Hematopoietic multipotent progenitor cell treated with erythropoietin and hydrocortisone succinate and interleukin-3 and kit ligand, for 8 days (in vitro differentiated cells): ENCODE measurements around the gene FAM209A.
A peak's percentile ranks its signal among the peaks of the same experiment; 100 is the strongest.
"Not testable (repeated sequence)": the region's sequence is repeated elsewhere in the genome, so short reads cannot be mapped to it uniquely, and the experiment has no call there.

Source experiments
- DNase-seq: peaks from one replicate; pipeline ENCODE4 v3.0.0-alpha.2; 2015

Gene FAM209A, protein sequence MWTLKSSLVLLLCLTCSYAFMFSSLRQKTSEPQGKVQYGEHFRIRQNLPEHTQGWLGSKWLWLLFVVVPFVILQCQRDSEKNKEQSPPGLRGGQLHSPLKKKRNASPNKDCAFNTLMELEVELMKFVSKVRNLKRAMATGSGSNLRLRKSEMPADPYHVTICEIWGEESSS

DNA sequence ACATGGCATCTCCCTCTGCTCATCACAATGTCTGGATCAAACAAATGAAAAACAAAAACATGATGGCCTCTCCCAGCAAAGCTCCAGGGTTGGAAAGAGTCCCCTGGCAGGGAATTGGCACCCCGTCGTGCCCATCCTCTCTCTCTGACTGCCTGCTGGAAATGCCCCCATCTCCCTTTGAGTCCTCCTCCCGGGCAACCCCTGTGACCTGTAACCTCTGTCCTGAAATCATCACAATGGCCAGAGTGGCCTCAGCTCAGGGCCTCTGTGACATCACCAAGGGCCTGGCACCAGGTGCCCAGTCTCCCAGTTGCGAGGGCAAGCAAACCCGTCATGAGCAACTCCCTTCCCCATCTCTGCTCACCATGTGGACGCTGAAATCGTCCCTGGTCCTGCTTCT lies at the start of gene FAM209A:
Gene FAM209A (plus strand): TSS at position 301 of the 400 bp plus-strand sequence. CDS start 65 bp downstream, at position 366.
- DNase-seq = not testable (repeated sequence)

- no peak for DNase-seq
Observed at GRCh38 chr20:56483970-56484369, 40.6 kb upstream of the FAM209A start.

DNA sequence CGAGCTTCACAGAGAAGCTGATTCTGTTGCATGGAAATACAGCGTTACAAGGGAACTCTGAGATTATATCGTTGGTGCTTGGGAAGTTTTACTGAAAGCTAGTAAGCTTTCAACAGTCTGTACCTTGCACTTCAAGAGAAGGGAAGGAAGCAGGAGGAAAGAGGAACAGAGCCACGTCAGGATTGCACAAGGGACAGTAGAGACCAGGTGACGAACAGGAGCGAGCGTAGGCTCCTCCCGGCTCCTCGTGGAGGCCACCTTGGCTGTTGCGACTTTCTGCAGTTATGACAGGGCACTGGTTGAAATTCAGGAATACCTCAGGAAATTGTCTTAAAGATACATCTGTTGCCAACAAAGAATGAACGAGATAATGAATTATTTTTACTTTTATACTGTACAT lies 37.3 kb upstream of the FAM209A start:
- no peak for DNase-seq

DNA sequence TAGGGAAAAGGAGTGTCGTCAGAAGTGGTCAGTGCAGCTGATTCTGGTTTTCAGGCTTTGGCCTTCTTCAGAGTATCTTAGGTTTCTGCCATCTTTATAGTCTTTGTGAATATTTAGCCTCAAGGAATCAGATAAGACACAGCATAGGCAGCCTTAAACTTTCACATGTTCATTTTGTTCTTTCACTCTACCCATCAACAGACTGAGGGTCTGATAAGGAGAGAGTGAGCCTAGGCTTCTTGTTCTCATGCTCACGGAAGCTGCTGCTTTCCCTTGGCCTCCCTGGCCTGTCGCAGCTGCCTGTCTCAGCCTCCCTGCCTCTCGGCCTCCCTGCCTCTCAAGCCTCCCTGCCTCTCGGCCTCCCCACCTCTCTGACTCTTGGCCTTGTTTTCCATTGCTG lies 36.0 kb upstream of the FAM209A start:
- peak; percentile 60 for DNase-seq

DNA sequence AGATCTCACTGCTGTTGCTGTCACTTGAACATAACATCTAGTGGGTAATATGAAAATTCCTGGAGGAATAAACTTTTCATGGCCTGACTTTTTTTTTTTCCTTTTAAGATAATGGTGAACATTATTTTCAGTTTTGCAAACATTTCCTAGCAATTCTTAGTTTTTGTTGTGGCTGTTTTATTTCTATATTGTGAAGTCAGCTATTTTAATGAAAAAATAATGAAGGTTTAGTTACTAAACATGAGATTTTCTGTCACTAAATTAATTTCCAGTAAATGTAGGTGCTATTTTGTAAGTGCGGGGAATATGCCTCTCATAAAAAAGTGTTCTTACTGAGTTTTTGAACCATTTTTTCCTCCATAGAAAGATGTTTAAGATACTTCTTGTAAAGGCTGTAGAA lies 23.4 kb upstream of the FAM209A start:
- DNase-seq = no peak

- DNase-seq = no peak
Observed at GRCh38 chr20:56503916-56504315, 20.6 kb upstream of the FAM209A start.

DNA sequence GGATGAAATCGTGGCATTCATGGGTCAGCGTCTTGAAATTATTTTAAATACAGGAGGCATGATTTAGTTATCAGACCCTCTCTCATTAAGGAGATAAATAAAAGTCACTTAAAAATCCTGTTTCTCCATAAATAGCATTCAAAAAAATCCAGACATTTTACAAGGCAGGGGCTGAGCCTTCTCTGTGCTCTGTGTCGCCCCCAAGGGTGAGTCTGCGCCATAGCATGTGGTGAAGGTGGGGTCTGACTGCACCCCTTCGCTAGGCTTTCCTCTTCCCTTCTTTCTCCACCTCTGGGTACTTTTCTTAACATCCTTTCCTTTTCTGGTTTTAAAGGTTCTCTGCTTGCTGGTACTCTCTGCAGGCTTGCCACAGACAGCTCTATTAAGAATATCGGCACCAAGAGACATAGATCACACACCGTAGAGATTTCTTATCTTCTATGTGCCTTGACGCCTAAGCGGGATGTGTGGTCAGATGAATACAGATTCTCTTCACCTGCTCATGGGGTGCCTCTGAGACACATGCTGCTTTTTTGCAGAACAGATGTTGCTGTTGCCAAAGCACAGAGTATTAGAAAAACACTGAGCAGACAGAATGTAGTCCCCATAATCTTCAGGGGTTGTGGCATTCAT lies 20.1 kb upstream of the FAM209A start:
- no peak for DNase-seq

GRCh38 chr20:56506103-56506502 lies 18.4 kb upstream of the FAM209A start:
- DNase-seq = no peak

DNA sequence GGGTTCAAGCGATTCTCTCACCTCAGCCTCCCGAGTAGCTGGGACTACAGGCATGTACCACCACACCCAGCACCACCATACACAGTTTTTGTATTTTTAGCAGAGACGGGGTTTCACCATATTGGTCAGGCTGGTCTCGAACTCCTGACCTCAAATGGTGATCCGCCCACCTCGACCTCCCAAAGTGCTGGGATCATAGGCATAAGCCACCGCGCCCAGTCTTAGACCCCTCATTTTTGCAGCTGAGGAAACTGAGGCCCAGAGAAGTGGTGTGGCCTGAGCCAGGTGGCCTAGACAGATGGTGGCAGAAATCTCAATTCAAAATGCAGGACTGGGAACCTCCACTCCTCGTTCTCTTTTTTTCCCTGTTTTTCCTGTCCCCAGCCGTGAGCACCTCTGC lies 12.6 kb upstream of the FAM209A start:
- no peak for DNase-seq

DNA sequence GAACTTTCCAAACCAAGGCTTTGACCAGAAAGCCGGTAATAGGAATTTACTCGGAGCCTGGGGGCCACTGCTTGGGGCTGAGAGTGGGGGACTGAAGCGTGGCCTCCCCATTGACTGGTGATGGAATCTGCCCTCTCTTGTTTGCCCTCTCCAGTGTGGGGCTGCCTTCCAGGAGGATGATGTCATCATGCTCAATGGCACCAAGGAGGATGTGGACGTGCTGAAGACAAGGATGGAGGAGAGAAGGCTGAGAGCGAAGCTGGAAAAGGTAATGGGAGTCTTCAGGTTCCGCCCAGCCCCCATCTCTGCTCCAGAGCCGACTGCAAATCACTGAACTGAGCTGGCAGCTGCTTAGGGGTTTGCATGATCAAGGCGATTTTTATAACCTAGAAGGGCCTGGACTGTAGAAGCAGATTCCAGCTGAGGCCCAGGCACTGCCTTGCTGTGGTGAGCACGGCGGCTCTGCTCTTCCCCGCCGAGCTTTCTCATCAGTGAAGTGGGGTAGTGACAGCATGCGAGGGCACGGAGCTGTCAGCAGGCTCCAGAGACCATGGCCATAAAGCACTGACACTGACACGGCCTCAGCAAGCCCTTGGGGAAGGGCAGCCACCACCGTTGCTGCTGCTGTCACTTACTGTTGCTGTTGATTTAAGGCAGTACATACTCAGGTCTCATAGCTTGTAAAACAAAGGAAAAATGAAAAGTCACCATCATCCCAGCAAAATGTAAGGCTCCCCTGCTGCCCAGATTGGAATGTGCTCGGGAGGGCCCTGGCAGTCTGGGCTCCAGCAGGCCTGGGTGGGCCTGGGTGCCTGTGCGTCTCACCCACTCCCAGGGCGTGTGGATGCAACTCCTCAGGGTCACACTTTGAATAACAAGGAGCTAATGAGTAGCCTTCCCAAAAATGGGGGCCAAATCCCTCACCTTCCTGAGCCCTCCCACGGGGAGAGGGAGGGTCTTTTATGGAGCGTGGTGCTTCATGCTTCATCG lies 11.1 kb upstream of the FAM209A start:
- DNase-seq = no peak

GRCh38 chr20:56516631-56517030 lies 7.9 kb upstream of the FAM209A start:
- no peak for DNase-seq

- no peak for DNase-seq
Observed at GRCh38 chr20:56517211-56517610, 7.3 kb upstream of the FAM209A start.

GRCh38 chr20:56517641-56518040 lies 6.9 kb upstream of the FAM209A start:
- no peak for DNase-seq

GRCh38 chr20:56518126-56518525 lies 6.4 kb upstream of the FAM209A start:
- DNase-seq = no peak

GRCh38 chr20:56518721-56519398 lies 5.7 kb upstream of the FAM209A start:
- DNase-seq = peak; percentile 80

DNA sequence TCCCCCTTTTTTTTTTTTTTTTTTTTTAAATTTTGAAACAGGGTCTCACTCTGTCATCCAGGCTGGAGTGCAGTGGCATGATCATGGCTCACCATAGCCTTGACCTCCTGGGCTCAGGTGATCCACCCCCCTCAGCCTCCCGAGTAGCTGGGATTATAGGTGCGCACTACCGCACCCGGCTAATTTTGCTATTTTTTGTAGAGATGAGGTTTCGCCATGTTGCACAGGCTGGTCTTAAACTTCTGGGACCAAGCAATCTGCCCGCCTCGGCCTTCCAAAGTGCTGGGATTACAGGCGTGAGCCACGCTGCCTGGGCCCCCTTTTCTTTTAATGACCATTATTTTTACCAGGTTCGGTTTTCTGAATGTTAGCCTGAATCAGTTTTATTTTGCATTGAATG lies 5.0 kb upstream of the FAM209A start:
- DNase-seq = no peak

GRCh38 chr20:56520180-56520579 lies 4.4 kb upstream of the FAM209A start:
- DNase-seq = no peak

DNA sequence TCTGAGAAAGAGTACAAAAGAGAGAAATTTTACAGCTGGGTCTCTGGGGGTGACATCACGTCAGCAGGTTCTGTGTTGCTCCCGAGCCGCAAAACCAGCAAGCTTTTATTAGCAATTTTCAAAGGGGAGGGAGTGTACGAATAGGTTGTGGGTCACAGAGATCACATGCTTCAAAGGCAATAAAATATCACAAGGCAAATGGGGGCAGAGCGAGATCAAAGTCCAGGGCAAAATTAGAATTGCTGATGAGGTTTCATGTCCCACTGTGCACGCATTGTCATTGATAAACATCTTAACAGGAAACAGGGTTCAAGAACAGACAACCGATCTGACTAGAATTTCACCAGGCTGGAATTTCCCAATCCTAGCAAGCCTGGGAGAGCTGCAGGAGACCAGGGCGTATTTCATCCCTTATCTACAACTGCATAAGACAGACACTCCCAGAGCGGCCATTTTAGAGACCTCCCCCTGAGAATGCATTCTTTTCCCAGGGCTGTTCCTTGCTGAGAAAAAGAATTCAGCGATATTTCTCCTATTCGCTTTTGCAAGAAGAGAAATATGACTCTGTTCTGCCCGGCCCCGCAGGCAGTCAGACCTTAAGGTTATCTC lies 3.7 kb upstream of the FAM209A start:
- not testable (repeated sequence) for DNase-seq

- DNase-seq = no peak
Observed at GRCh38 chr20:56522311-56522710, 2.2 kb upstream of the FAM209A start.

DNA sequence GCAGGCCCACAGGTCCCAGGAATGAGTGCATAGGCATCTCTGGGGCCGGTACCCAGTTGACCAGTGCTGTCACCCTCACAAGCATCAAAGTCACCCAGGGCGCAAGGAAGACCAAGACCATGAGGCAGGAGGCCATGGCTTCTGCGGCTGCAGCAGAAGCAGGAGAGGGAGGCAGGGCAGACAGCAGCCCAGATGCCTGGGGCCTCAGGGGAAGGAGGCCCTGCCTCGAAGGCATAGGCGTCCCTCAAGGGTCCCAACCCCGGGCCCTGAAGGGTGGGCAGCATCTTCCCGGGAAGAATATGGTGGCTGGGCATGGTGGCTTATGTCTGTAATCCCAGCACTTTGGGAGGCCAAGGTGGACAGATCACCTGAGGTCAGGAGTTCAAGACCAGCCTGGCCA lies 3.0 kb downstream of the FAM209A start:
- no peak for DNase-seq

DNA sequence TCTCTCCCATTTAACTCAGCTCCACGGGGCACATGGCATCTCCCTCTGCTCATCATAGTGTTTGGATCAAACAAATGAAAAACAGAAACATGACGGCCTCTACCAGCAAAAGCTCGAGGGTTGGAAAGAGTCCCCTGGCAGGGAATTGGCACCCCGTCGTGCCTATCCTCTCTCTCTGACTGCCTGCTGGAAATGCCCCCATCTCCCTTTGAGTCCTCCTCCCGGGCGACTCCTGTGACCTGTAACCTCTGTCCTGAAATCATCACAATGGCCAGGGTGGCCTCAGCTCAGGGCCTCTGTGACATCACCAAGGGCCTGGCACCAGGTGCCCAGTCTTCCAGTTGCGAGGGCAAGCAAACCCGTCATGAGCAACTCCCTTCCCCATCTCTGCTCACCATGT lies 8.4 kb downstream of the FAM209A start, which contains the start of gene FAM209B:
Gene FAM209B (plus strand): TSS at position 301 of the 400 bp plus-strand sequence. CDS start 96 bp downstream, at position 397.
- not testable (repeated sequence) for DNase-seq

GRCh38 chr20:56537997-56538396 lies 13.5 kb downstream of the FAM209A start:
- no peak for DNase-seq

DNA sequence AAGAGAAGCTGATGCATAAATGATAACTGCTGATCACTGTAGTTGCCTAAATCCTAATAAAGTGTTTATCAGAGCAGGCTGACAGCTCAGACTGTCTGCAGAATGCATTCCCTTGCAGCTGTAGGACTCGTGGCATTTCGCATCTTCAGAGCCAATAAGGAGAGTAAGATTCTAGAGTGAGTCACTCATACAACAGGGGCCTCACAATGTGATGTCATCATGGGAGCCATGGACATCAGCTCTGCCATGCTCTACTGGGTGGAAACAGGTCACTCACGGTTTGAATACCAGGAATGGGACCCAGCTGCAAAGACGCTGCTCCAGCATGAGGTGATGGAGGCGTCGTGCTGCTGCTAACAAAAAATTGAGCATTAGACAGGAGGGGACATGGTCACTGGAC lies 15.9 kb downstream of the FAM209A start:
- DNase-seq = no peak
